CD14-positive monocyte (primary cell): ENCODE data around the gene AHCYL1. TPM values are rescaled to one million over a fixed set of nuclear protein-coding genes. Genes with fewer than 3 reads are reported as not detected.

Experiments
- DNase-seq, 3 donors: peaks; one replicate each; pipeline ENCODE4 v3.0.0-alpha.2; 2011 to 2022
- H2AFZ ChIP-seq: 2 replicates; pipeline ENCODE4 v1.6.0; 2012; ENCODE audit warnings: mild to moderate bottlenecking, low read depth, low read length, inconsistent platforms; ENCODE audit not compliant: insufficient read depth, poor library complexity, severe bottlenecking
- H3K27ac ChIP-seq, 2 donors: 1 replicate in 1 of 2; 2 replicates in 1 of 2; pipeline ENCODE4 v1.5.1; 2012 to 2013; ENCODE audit warnings: low read length in 2 of 2, control low read depth in 1 of 2, inconsistent platforms in 1 of 2, low read depth in 1 of 2, mild to moderate bottlenecking in 1 of 2
- H3K27me3 ChIP-seq, 2 donors: one replicate each; pipeline versions ENCODE4 v1.6.0 to v1.6.1; 2011 to 2013; ENCODE audit warnings: low read length in 2 of 2; ENCODE audit not compliant: control insufficient read depth in 2 of 2, insufficient read depth in 2 of 2
- H3K36me3 ChIP-seq, 2 donors: replicated peaks in 1 of 2; 1 replicate in 1 of 2; 2 replicates in 1 of 2; pipeline versions ENCODE4 v1.5.1 to v1.6.1; 2012 to 2013; ENCODE audit warnings: low read length in 2 of 2, control low read depth in 1 of 2, inconsistent platforms in 1 of 2, mild to moderate bottlenecking in 1 of 2; ENCODE audit not compliant: insufficient read depth in 2 of 2, control insufficient read depth in 1 of 2
- H3K4me1 ChIP-seq, 2 donors: 1 replicate in 1 of 2; 2 replicates in 1 of 2; pipeline versions ENCODE4 v1.5.1 to v1.6.1; 2012 to 2013; ENCODE audit warnings: low read length in 2 of 2, control low read depth in 1 of 2, inconsistent platforms in 1 of 2, mild to moderate bottlenecking in 1 of 2, moderate library complexity in 1 of 2; ENCODE audit not compliant: insufficient read depth in 2 of 2, control insufficient read depth in 1 of 2
- H3K4me2 ChIP-seq: replicated peaks from 2 replicates; pipeline ENCODE3; 2012; ENCODE audit warnings: low read length, moderate library complexity, mild to moderate bottlenecking; ENCODE audit not compliant: poor library complexity, severe bottlenecking; ENCODE audit errors: extremely low read depth
- H3K4me3 ChIP-seq, 3 experiments: fragments of 200-600 bp in 1 of 3; sonication (generic) in 1 of 3; replicated peaks in 1 of 3; 1 replicate in 2 of 3; 2 replicates in 1 of 3; pipeline ENCODE4 v1.5.1; 2011 to 2013; ENCODE audit warnings: low read length in 3 of 3, mild to moderate bottlenecking in 3 of 3, control low read depth in 2 of 3, low read depth in 2 of 3, inconsistent platforms in 1 of 3, moderate library complexity in 1 of 3
- H3K79me2 ChIP-seq: 2 replicates; pipeline ENCODE4 v1.6.0; 2012; ENCODE audit warnings: mild to moderate bottlenecking, control low read depth, inconsistent platforms, low read length, moderate library complexity; ENCODE audit not compliant: insufficient read depth
- H3K9ac ChIP-seq: 2 replicates; pipeline ENCODE4 v1.6.0; 2017; ENCODE audit warnings: low read length, mild to moderate bottlenecking; ENCODE audit not compliant: insufficient read depth, poor library complexity, severe bottlenecking
- H3K9me3 ChIP-seq, 2 donors: replicated peaks in 1 of 2; 1 replicate in 1 of 2; 2 replicates in 1 of 2; pipeline versions ENCODE4 v1.5.1 to v1.6.1; 2012 to 2013; ENCODE audit warnings: low read length in 2 of 2, control low read depth in 1 of 2; ENCODE audit not compliant: control insufficient read depth in 1 of 2, insufficient read depth in 1 of 2
- H4K20me1 ChIP-seq: 2 replicates; pipeline ENCODE4 v1.6.0; 2012; ENCODE audit warnings: mild to moderate bottlenecking, low read length, control low read depth, moderate library complexity; ENCODE audit not compliant: insufficient read depth
- H3K27ac Mint-ChIP-seq, 7 donors: one replicate each; pipeline ENCODE4 v1.8.0; 2020; ENCODE audit warnings: mild to moderate bottlenecking in 7 of 7, mixed read lengths in 7 of 7, moderate library complexity in 6 of 7, inconsistent platforms in 2 of 7
- H3K27me3 Mint-ChIP-seq, 3 donors: one replicate each; pipeline ENCODE4 v1.8.0; 2021 to 2022; ENCODE audit warnings: low read depth in 3 of 3, mild to moderate bottlenecking in 3 of 3, mixed read lengths in 3 of 3, moderate library complexity in 3 of 3, inconsistent platforms in 1 of 3
- H3K36me3 Mint-ChIP-seq, 2 donors: one replicate each; pipeline ENCODE4 v1.8.0; 2020; ENCODE audit warnings: mixed read lengths in 2 of 2, inconsistent platforms in 1 of 2, mild to moderate bottlenecking in 1 of 2
- H3K4me1 Mint-ChIP-seq: one replicate; pipeline ENCODE4 v1.8.0; 2020; ENCODE audit warnings: mild to moderate bottlenecking, mixed read lengths
- H3K4me3 Mint-ChIP-seq, 2 donors: one replicate each; pipeline ENCODE4 v1.8.0; 2020; ENCODE audit warnings: mild to moderate bottlenecking in 2 of 2, mixed read lengths in 2 of 2, moderate library complexity in 1 of 2
- H3K9me3 Mint-ChIP-seq, 7 donors: one replicate each; pipeline ENCODE4 v1.8.0; 2020 to 2022; ENCODE audit warnings: mixed read lengths in 7 of 7, mild to moderate bottlenecking in 6 of 7, moderate library complexity in 6 of 7, inconsistent platforms in 2 of 7
- WGBS: methylation state at CpG from one replicate; pipeline ENCODE4 v1.1.5; 2013; ENCODE audit warnings: missing lambda C conversion rate; ENCODE audit not compliant: insufficient coverage; 5-methylcytosine and 5-hydroxymethylcytosine counted together
- intact Hi-C, 2 donors: fragments of 100-400 bp; cut with micrococcal nuclease; formaldehyde crosslinking; loops; one replicate each; pipeline versions ENCODE4 v1.15.0 to v1.15.1; 2023
- polyA plus RNA-seq, 3 donors: library from polyadenylated mRNA; depleted of rRNA in 1 of 3; unstranded in 2 of 3; stranded (reverse) in 1 of 3; fragments of 300-500 nt in 2 of 3; fragments of >200 nt in 1 of 3; fragmentation: Illumina TruSeq in 2 of 3; gene quantifications; 1 replicate in 2 of 3; 2 replicates in 1 of 3; pipeline ENCODE4 v1.2.3, GENCODE V29; 2012 to 2021
- TF ChIP-seq, protein P1 (sequence below): fragments of 200-600 bp; IDR thresholded peaks from one replicate; pipeline ENCODE4 v1.8.0; 2022; ENCODE audit warnings: antibody characterized with exemption, mild to moderate bottlenecking

Gene AHCYL1
- polyA plus RNA-seq, 3 donors = 39.1 to 63.9 (median 48.8) TPM

DNA sequence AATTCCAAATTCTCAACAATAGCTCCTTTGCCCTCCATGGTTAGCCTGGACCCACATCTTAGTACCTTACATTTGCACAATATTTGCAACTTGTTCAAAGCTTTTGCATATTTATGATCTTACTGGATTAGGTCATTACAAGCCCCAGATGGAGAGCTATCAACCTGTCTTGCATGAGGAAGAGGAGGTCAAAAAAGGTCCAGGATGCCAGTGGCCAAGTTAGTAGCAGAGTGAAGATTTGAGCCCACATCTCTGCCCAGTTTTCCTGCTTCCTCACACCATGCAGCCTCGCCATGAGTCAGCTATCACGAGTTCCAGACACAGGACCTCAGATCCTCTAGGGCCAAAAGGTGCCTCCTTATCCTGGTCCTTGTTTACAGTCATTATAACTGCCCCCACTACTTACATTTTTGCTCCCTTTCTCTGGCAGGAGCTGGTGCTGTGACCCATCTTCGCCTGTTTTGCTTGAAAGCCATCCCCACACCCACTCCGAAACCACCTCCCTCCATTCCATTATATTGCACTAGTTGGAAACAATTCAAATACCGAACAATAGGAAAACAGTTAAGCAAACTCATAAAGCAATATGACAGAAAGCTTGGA, 5.0 kb upstream of the AHCYL1 start:
- Histone ChIP-seq H3K4me2 (no peak overlapping the region), H4K20me1 (no peaks in the 10 kb centered on the region), H3K4me3 (no peak overlapping the region), H3K9ac (no peak overlapping the region), H3K9me3 (no peaks in the 10 kb centered on the region), H3K79me2 (no peaks in the 10 kb centered on the region), H3K4me1 (peaks cover 4 to 6% of the 10 kb centered on the region in 2 donors), H3K27ac (no peak overlapping the region), H2AFZ (no peak overlapping the region), H3K27me3 (no peaks in the 10 kb centered on the region), H3K36me3 (no peaks in the 10 kb centered on the region)
- Mint-ChIP-seq H3K27me3 (peaks cover 2 to 7% (median 5%) of the 10 kb centered on the region in 3 donors), H3K36me3 (no peaks in the 10 kb centered on the region), H3K4me3 (no peak overlapping the region), H3K9me3 (no peaks in the 10 kb centered on the region), H3K4me1 (peaks cover 9% of the 10 kb centered on the region), H3K27ac (no peak overlapping the region)
- DNase-seq = peak in 1 of 3 donors; percentile 37
- TF ChIP-seq, protein P1, sequence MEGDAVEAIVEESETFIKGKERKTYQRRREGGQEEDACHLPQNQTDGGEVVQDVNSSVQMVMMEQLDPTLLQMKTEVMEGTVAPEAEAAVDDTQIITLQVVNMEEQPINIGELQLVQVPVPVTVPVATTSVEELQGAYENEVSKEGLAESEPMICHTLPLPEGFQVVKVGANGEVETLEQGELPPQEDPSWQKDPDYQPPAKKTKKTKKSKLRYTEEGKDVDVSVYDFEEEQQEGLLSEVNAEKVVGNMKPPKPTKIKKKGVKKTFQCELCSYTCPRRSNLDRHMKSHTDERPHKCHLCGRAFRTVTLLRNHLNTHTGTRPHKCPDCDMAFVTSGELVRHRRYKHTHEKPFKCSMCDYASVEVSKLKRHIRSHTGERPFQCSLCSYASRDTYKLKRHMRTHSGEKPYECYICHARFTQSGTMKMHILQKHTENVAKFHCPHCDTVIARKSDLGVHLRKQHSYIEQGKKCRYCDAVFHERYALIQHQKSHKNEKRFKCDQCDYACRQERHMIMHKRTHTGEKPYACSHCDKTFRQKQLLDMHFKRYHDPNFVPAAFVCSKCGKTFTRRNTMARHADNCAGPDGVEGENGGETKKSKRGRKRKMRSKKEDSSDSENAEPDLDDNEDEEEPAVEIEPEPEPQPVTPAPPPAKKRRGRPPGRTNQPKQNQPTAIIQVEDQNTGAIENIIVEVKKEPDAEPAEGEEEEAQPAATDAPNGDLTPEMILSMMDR = no peak
- WGBS = 63% methylated on average over 4 of the region's 5 CpGs
- intact Hi-C loops = loop anchor here (5.0 to 10.0 kb wide), 4 partner anchors 42 to 435 kb away; partner anchors contain the start of genes CSF1 (in 1 of the 2) and GNAI3 (in 1 of the 2)

DNA sequence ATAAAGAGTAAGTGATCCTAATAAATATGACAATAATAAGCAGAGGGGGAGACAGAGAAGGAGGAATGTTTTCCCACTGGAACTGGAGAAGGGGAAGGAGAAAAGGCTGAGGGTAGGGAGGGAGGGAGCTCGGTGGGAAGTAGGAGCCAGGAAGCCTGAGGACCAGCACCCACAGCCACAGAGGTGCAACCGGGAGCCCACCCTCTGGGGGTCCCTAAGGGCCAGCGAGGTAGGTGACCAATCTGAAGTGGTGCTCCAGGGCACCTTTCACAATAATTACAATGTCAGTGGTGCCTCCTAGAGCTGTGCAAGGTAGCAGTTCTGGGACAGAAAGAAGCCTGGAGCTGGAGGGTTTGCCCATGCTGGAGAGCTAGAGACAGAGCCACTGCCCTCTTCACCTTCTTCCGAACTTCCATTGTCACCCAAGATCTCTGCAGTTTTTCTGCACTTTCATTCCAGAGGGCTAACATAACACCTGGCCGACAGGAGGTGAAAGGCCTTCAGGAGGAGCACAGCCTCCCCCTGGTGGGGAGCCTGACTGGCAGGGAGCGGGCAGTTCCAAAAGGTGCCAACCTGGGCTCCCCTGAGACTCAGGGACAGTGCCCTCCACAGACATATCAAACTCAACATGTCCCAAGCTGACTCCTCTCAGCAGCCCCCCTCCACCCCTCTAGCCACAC, 4.1 kb upstream of the AHCYL1 start:
- TF ChIP-seq, protein P1 = peak; percentile 16
- no peaks in the 10 kb centered on the region for H3K9me3 Mint-ChIP-seq
- peaks cover 2 to 7% (median 5%) of the 10 kb centered on the region in 3 donors for H3K27me3 Mint-ChIP-seq
- Histone ChIP-seq H3K9me3 (no peaks in the 10 kb centered on the region), H3K4me2 (no peak overlapping the region), H3K4me3 (no peak overlapping the region), H3K36me3 (no peaks in the 10 kb centered on the region), H3K27ac (no peak overlapping the region), H2AFZ (no peak overlapping the region), H4K20me1 (no peaks in the 10 kb centered on the region), H3K9ac (no peak overlapping the region), H3K27me3 (no peaks in the 10 kb centered on the region), H3K79me2 (peaks cover 6% of the 10 kb centered on the region), H3K4me1 (peaks cover 8 to 9% of the 10 kb centered on the region in 2 donors)
- H3K4me1 Mint-ChIP-seq = peaks cover 13% of the 10 kb centered on the region
- H3K27ac Mint-ChIP-seq = peak overlapping the region in 1 of 7 donors; percentile 38
- DNase-seq = no peak
- 76% methylated on average over 5 of the region's 6 CpGs for WGBS
- no peak overlapping the region for H3K4me3 Mint-ChIP-seq
- intact Hi-C loops = loop anchor here (5.0 to 10.0 kb wide), 4 partner anchors 43 to 436 kb away; partner anchors contain the start of genes CSF1 (in 1 of the 2) and GNAI3 (in 1 of the 2)
- no peaks in the 10 kb centered on the region for H3K36me3 Mint-ChIP-seq
